IMR-90 (cell line): ENCODE results near the gene HCFC1. TPM values are rescaled to one million over a fixed set of nuclear protein-coding genes. Genes with fewer than 3 reads are reported as not detected.

ENCODE experiments used
- ATAC-seq: fragments of 200-7000 bp; cut with Tn5 transposase; 2 replicates; pipeline ENCODE4 v1.9.1; 2020; ENCODE audit warnings: low read depth, mild to moderate bottlenecking, moderate library complexity
- BruUV-seq: library from RNA; stranded (reverse); fragments of 400-500 nt; replicated peaks from 2 replicates; lab custom pipeline; 2021; lab: Mats Ljungman, UMichigan
- CTCF ChIA-PET: fragments of 300-600 bp; formaldehyde crosslinking; extraction: SDS; loops from one replicate; lab custom pipeline; 2021; ENCODE audit warnings: antibody characterized with exemption; lab: Yijun Ruan, JAX
- POLR2A ChIA-PET: fragments of 300-600 bp; sonication (Branson Sonifier 250); formaldehyde crosslinking; loops from one replicate; lab custom pipeline; 2022; ENCODE audit warnings: antibody characterized with exemption; ENCODE audit not compliant: unreplicated experiment; lab: Charles Lee
- DNase-seq: peaks from one replicate; pipeline ENCODE4 v3.0.0; 2013
- H2AFZ ChIP-seq: replicated peaks from 2 replicates; pipeline ENCODE3; 2013; ENCODE audit warnings: low read length, mild to moderate bottlenecking; ENCODE audit not compliant: poor library complexity
- H2AK5ac ChIP-seq: 2 replicates; pipeline ENCODE4 v1.6.1; 2013; ENCODE audit warnings: low read depth, low read length, inconsistent platforms
- H2AK9ac ChIP-seq: replicated peaks from 2 replicates; pipeline ENCODE3; 2013; ENCODE audit warnings: mild to moderate bottlenecking, low read depth, low read length, moderate library complexity; ENCODE audit not compliant: poor library complexity
- H2BK120ac ChIP-seq: 2 replicates; pipeline ENCODE4 v1.6.1; 2013; ENCODE audit warnings: low read depth, low read length, inconsistent platforms
- H2BK15ac ChIP-seq: 3 replicates; pipeline ENCODE4 v1.6.1; 2013; ENCODE audit warnings: low read depth, low read length, inconsistent platforms
- H2BK20ac ChIP-seq: 2 replicates; pipeline ENCODE4 v1.6.1; 2013; ENCODE audit warnings: low read depth, mild to moderate bottlenecking, inconsistent platforms, low read length, moderate library complexity
- H2BK5ac ChIP-seq: 2 replicates; pipeline ENCODE4 v1.6.1; 2013; ENCODE audit warnings: mild to moderate bottlenecking, low read depth, low read length, inconsistent platforms; ENCODE audit not compliant: poor library complexity, severe bottlenecking
- H3K14ac ChIP-seq: replicated peaks from 2 replicates; pipeline ENCODE4 v1.6.1; 2013; ENCODE audit warnings: low read depth, low read length, inconsistent platforms
- H3K18ac ChIP-seq: 2 replicates; pipeline ENCODE4 v1.6.1; 2013; ENCODE audit warnings: low read depth, low read length, control low read depth
- H3K23ac ChIP-seq: 2 replicates; pipeline ENCODE4 v1.6.1; 2013; ENCODE audit warnings: low read depth, low read length, inconsistent platforms
- H3K27ac ChIP-seq: 2 replicates; pipeline ENCODE4 v1.5.1; 2013; ENCODE audit warnings: mild to moderate bottlenecking, control low read depth, low read length; ENCODE audit not compliant: insufficient read depth
- H3K27me3 ChIP-seq: 2 replicates; pipeline ENCODE4 v1.6.1; 2013; ENCODE audit warnings: low read length; ENCODE audit not compliant: control insufficient read depth, insufficient read depth
- H3K36me3 ChIP-seq: 2 replicates; pipeline ENCODE4 v1.6.1; 2013; ENCODE audit warnings: low read length, mixed read lengths; ENCODE audit not compliant: control insufficient read depth, insufficient read depth
- H3K4ac ChIP-seq: 2 replicates; pipeline ENCODE4 v1.6.1; 2013; ENCODE audit warnings: low read depth, low read length, inconsistent platforms
- H3K4me1 ChIP-seq: 2 replicates; pipeline ENCODE4 v1.6.1; 2013; ENCODE audit warnings: low read length, mixed read lengths; ENCODE audit not compliant: control insufficient read depth, insufficient read depth
- H3K4me2 ChIP-seq: 2 replicates; pipeline ENCODE4 v1.6.1; 2013; ENCODE audit warnings: low read depth, mild to moderate bottlenecking, control low read depth, low read length, moderate library complexity
- H3K4me3 ChIP-seq: 2 replicates; pipeline ENCODE4 v1.5.1; 2013; ENCODE audit warnings: low read depth, mild to moderate bottlenecking, control low read depth, low read length, moderate library complexity; ENCODE audit not compliant: insufficient read depth
- H3K56ac ChIP-seq: 2 replicates; pipeline ENCODE4 v1.6.1; 2013; ENCODE audit warnings: low read length, inconsistent platforms; ENCODE audit not compliant: insufficient read depth; ENCODE audit errors: extremely low read depth
- H3K79me1 ChIP-seq, 2 experiments: 2 replicates each; pipeline ENCODE4 v1.6.1; 2013; ENCODE audit warnings: low read length in 2 of 2, inconsistent platforms in 1 of 2, low read depth in 1 of 2
- H3K9ac ChIP-seq: 2 replicates; pipeline ENCODE4 v1.6.1; 2013; ENCODE audit warnings: low read depth, low read length, control low read depth
- H3K9me1 ChIP-seq: 2 replicates; pipeline ENCODE4 v1.6.1; 2013; ENCODE audit warnings: low read length, inconsistent platforms; ENCODE audit not compliant: insufficient read depth
- H3K9me3 ChIP-seq: 2 replicates; pipeline ENCODE4 v1.6.1; 2013; ENCODE audit warnings: low read length; ENCODE audit not compliant: control insufficient read depth, insufficient read depth
- H4K20me1 ChIP-seq: 2 replicates; pipeline ENCODE4 v1.6.1; 2013; ENCODE audit warnings: low read length, inconsistent platforms; ENCODE audit not compliant: insufficient read depth
- H4K5ac ChIP-seq: 2 replicates; pipeline ENCODE4 v1.6.1; 2013; ENCODE audit warnings: mild to moderate bottlenecking, low read depth, low read length, control low read depth
- H4K8ac ChIP-seq, 2 experiments: 2 replicates each; pipeline ENCODE4 v1.6.1; 2013; ENCODE audit warnings: low read depth in 2 of 2, low read length in 2 of 2, control low read depth in 1 of 2, inconsistent platforms in 1 of 2
- H4K91ac ChIP-seq: 2 replicates; pipeline ENCODE4 v1.6.1; 2013; ENCODE audit warnings: low read depth, low read length, inconsistent platforms; ENCODE audit not compliant: insufficient read depth
- CEBPB ChIP-seq: IDR thresholded peaks from 2 replicates; pipeline ENCODE4 v1.6.1; 2012; ENCODE audit warnings: low read depth, low read length, improper control_type of control experiment
- MAFK ChIP-seq: IDR thresholded peaks from 2 replicates; pipeline ENCODE4 v1.6.1; 2012; ENCODE audit warnings: low read depth, low read length, improper control_type of control experiment
- MXI1 ChIP-seq: IDR thresholded peaks from 2 replicates; pipeline ENCODE4 v1.6.1; 2012; ENCODE audit warnings: low read depth, mild to moderate bottlenecking, low read length, moderate library complexity, borderline replicate concordance
- RAD21 ChIP-seq: IDR thresholded peaks from 2 replicates; pipeline ENCODE4 v1.6.1; 2012; ENCODE audit warnings: low read length, improper control_type of control experiment
- RFX5 ChIP-seq: IDR thresholded peaks from 2 replicates; pipeline ENCODE4 v1.8.0; 2012; ENCODE audit warnings: low read depth, mild to moderate bottlenecking, low read length, moderate library complexity
- WGBS, 2 experiments: methylation state at CpG; one replicate each; pipeline versions ENCODE4 v1.1.5 to v1.1.7; 2013; ENCODE audit warnings: missing lambda C conversion rate in 2 of 2; ENCODE audit not compliant: insufficient read length in 1 of 2; ENCODE audit errors: extremely low coverage in 2 of 2; 5-methylcytosine and 5-hydroxymethylcytosine counted together
- dilution Hi-C: fragments of 300-500 bp; cut with HindIII; formaldehyde crosslinking; loops from one replicate; pipeline ENCODE4 v1.14.3; 2018; ENCODE audit warnings: low sequenced_read_pairs; ENCODE audit not compliant: unreplicated experiment
- in situ Hi-C: fragments of 300-500 bp; cut with MboI; formaldehyde crosslinking; loops from 3 replicates; pipeline ENCODE4 v1.14.3; 2019; ENCODE audit warnings: low sequenced_read_pairs, inconsistent platforms, mixed read lengths
- intact Hi-C: fragments of 100-400 bp; cut with micrococcal nuclease; formaldehyde crosslinking; loops from 2 replicates; pipeline ENCODE4 v1.10.0; 2022
- polyA plus RNA-seq, 3 experiments: library from polyadenylated mRNA; depleted of rRNA; stranded (reverse); fragments of >200 nt; gene quantifications; 2 replicates each; pipeline ENCODE4 v1.2.3, GENCODE V29; 2012; ENCODE audit warnings: low replicate concordance in 1 of 3
- total RNA-seq: library from RNA; depleted of rRNA; stranded (reverse); fragments of >200 nt; gene quantifications from 2 replicates; pipeline ENCODE4 v1.2.3, GENCODE V29; 2012

HCFC1 gene
- total and polyA plus RNA-seq, 2 of the 4 experiments (the other 2 are of a cell fraction): 3.2 to 17.6 TPM

DNA sequence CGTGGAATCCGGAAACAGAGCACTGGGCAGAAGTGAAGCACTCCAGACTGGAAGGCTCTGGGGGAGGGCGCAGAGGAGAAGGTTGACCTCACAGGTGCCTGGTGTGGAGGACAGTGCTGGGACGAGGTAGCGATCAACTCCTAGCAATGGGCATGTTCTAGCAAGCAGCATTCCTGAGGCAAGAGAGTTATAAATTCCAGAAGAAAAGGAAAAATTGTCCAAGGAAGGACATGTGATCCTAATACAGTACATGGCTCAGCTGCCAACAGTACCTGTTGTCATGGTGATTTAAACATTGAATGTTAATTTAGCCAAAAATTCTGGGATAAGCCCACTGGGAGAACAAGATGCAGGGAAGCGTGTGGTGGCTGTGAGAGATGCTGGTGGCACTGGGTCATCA is 53.7 kb downstream of the HCFC1 start:
- no peaks in the 10 kb centered on the region for H3K4me1 ChIP-seq
- ATAC-seq: no peak
- BruUV-seq: no TSS peak
- no peaks in the 10 kb centered on the region; the same call in 1 of the 2 replicates for H3K9me3 ChIP-seq
- no peak overlapping the region for H3K4me3 ChIP-seq
- no peak overlapping the region for H4K5ac ChIP-seq
- H3K27me3 ChIP-seq: peaks cover 21% of the 10 kb centered on the region; the same call in 1 of the 2 replicates
- H2BK5ac ChIP-seq: no peak overlapping the region
- 90% methylated on average over 2 of the region's 6 CpGs; no CpG with 5 or more reads in 1 of the 2 experiments for WGBS, 2 experiments
- H3K14ac ChIP-seq: no peak overlapping the region
- no peak for DNase-seq
- H2BK120ac ChIP-seq: no peak overlapping the region
- no peak overlapping the region for H3K4ac ChIP-seq
- ChIA-PET POLR2A (no interaction called here), CTCF (no interaction called here)
- H3K9ac ChIP-seq: no peak overlapping the region
- no peaks in the 10 kb centered on the region for H3K79me1 ChIP-seq
- H4K8ac ChIP-seq: no peak overlapping the region
- no peak overlapping the region for H3K27ac ChIP-seq
- H3K4me2 ChIP-seq: no peak overlapping the region
- in situ Hi-C loops (loop anchor here (5.0 to 25.0 kb wide), 2 partner anchors 121 to 956 kb away; no protein-coding TSS in a partner anchor), intact Hi-C loops (no loop called here), dilution Hi-C loops (no loop called here)
- H2AK5ac ChIP-seq: no peak overlapping the region
- no peaks in the 10 kb centered on the region for H3K9me1 ChIP-seq
- no peak overlapping the region for H2BK15ac ChIP-seq
- no peaks in the 10 kb centered on the region for H4K20me1 ChIP-seq
- H3K36me3 ChIP-seq: no peaks in the 10 kb centered on the region
- no peak overlapping the region for H2AK9ac ChIP-seq
- no peak overlapping the region for H2AFZ ChIP-seq
- H4K91ac ChIP-seq: no peak overlapping the region
- H3K56ac ChIP-seq: no peak overlapping the region
- H2BK20ac ChIP-seq: no peak overlapping the region
- TF ChIP-seq RFX5 (no peak), MAFK (no peak), CEBPB (no peak), MXI1 (no peak), RAD21 (no peak)
- H3K23ac ChIP-seq: no peak overlapping the region
- no peak overlapping the region for H3K18ac ChIP-seq
